K562 (cell line): Measurements from ENCODE around the gene BBC3. TPM values are rescaled to one million over a fixed set of nuclear protein-coding genes. Genes with fewer than 3 reads are reported as not detected.

ENCODE experiments used
- ATF4 ChIP-seq: fragments of 450-650 bp; formaldehyde crosslinking; IDR thresholded peaks from 2 replicates; pipeline ENCODE4 v1.4.0; 2022; ENCODE audit warnings: mild to moderate bottlenecking, moderate library complexity
- BCOR ChIP-seq: fragments of 450-650 bp; IDR thresholded peaks from 2 replicates; pipeline ENCODE4 v1.6.1; 2016
- CEBPZ ChIP-seq: fragments of 150-350 bp; IDR thresholded peaks from 2 replicates; pipeline ENCODE4 v1.6.1; 2014; ENCODE audit warnings: low read depth, mild to moderate bottlenecking, low read length, borderline replicate concordance
- E2F5 ChIP-seq: sonication (generic); formaldehyde crosslinking; IDR thresholded peaks from 2 replicates; pipeline ENCODE4 v1.8.0; 2022; ENCODE audit warnings: mild to moderate bottlenecking, missing genetic modification reagents
- HIVEP1 ChIP-seq: fragments of 250-450 bp; sonication (Bioruptor Pico); IDR thresholded peaks from 2 replicates; pipeline ENCODE4 v1.4.0; 2020; ENCODE audit warnings: mild to moderate bottlenecking
- KDM5B ChIP-seq: fragments of 200-600 bp; sonication (generic); IDR thresholded peaks from 2 replicates; pipeline ENCODE4 v1.6.1; 2012; ENCODE audit warnings: low read depth, mild to moderate bottlenecking, moderate library complexity, low read length, control low read depth, inconsistent platforms; ENCODE audit not compliant: insufficient replicate concordance
- LARP7 ChIP-seq: fragments of 450-650 bp; IDR thresholded peaks from 2 replicates; pipeline ENCODE4 v1.6.1; 2016
- NFIC ChIP-seq: fragments of 450-650 bp; IDR thresholded peaks from 2 replicates; pipeline ENCODE4 v1.6.1; 2017; ENCODE audit warnings: mild to moderate bottlenecking, inconsistent platforms
- NRF1 ChIP-seq, 2 experiments: fragments of 450-650 bp; IDR thresholded peaks in 1 of 2; conservative IDR thresholded peaks in 1 of 2; 2 replicates each; pipeline ENCODE4 v1.6.1; 2014; ENCODE audit warnings: mild to moderate bottlenecking in 2 of 2
- RFX5 ChIP-seq: IDR thresholded peaks from 2 replicates; pipeline ENCODE4 v1.6.1; 2011; ENCODE audit warnings: low read depth, mild to moderate bottlenecking, improper control_type of control experiment, low read length
- ZBTB11 ChIP-seq, 3 experiments: fragments of 200-800 bp in 1 of 3; fragments of 250-450 bp in 1 of 3; fragments of 450-650 bp in 1 of 3; sonication (Bioruptor Pico) in 1 of 3; sonication (Bioruptor generic) in 1 of 3; formaldehyde crosslinking in 1 of 3; IDR thresholded peaks; 2 replicates each; pipeline versions ENCODE4 v1.6.1 to v1.8.0; 2016 to 2022; ENCODE audit warnings: mild to moderate bottlenecking in 2 of 3, missing genetic modification characterization in 2 of 3, missing compliant biosample characterization in 1 of 3, moderate library complexity in 1 of 3
- ZNF280A ChIP-seq: fragments of 450-650 bp; IDR thresholded peaks from 2 replicates; pipeline ENCODE4 v1.6.1; 2018; ENCODE audit warnings: mild to moderate bottlenecking, low read depth; ENCODE audit not compliant: partially characterized antibody
- polyA plus RNA-seq, 8 experiments: library from polyadenylated mRNA; depleted of rRNA in 4 of 8; stranded (reverse) in 5 of 8; unstranded in 3 of 8; fragments of >200 nt; fragmentation: Nextera tagmentation in 2 of 8; fragmentation: Illumina TruSeq in 1 of 8; extraction: Ambion mirVana in 2 of 8; extraction: Trizol in 1 of 8; gene quantifications; 2 replicates each; pipeline versions ENCODE4 v1.2.1 to v1.2.3, GENCODE V29; 2011 to 2014; ENCODE audit warnings: inconsistent platforms in 1 of 8, missing spikeins in 1 of 8
- total RNA-seq, 7 experiments: library from RNA; depleted of rRNA in 6 of 7; stranded (reverse); fragments of >200 nt in 6 of 7; fragmentation: Illumina TruSeq in 2 of 7; extraction: Trizol in 2 of 7; gene quantifications; 2 replicates each; pipeline versions ENCODE4 v1.2.1 to v1.2.3, GENCODE V29; 2011 to 2021; ENCODE audit warnings: low replicate concordance in 1 of 7

BBC3 gene
- total and polyA plus RNA-seq, 9 of the 15 experiments (the other 6 are each of a cell fraction or from before 2014, with no cell fraction given), result 0.15 to 30.7 (median 4.8) TPM

- no peak for TF ChIP-seq E2F5 (CRISPR knock-in tag)
- peak; percentile 68 to 76 for TF ChIP-seq NRF1 (conservative IDR thresholded peaks at IDR 0.05 in 1 of 2, IDR thresholded peaks at IDR 0.05 in 1 of 2)
- TF ChIP-seq ZBTB11 (CRISPR knock-in tag; IDR thresholded peaks at IDR 0.05), result peak in 1 of 3 experiments; percentile 66; a peak in 2 of 6 replicates
- TF ChIP-seq LARP7, result no peak
- TF ChIP-seq CEBPZ, result no peak
- TF ChIP-seq HIVEP1 (CRISPR knock-in tag), result no peak
- peak; percentile 59 for TF ChIP-seq ATF4 (CRISPR knock-in tag)
- no peak for TF ChIP-seq RFX5
- no peak for TF ChIP-seq NFIC
- no peak for TF ChIP-seq ZNF280A
- no peak for TF ChIP-seq KDM5B
- TF ChIP-seq BCOR, result no peak
Measured at GRCh38 chr19:47256693-47257410, 25.9 kb upstream of the BBC3 start (continued).
